GM21825 (cell line): ENCODE measurements around the gene NUFIP1.
"Not testable (repeated sequence)": the region's sequence is repeated elsewhere in the genome, so short reads cannot be mapped to it uniquely, and the experiment has no call there.

Experiments
- ATAC-seq: cut with Tn5 transposase; IDR thresholded peaks from one replicate; pipeline ENCODE4 v1.9.1; 2021; ENCODE audit warnings: mild to moderate bottlenecking, moderate library complexity; ENCODE audit not compliant: unreplicated experiment

Gene NUFIP1

GRCh38 chr13:44969551-44970484 lies 19.5 kb downstream of the NUFIP1 start:
- ATAC-seq: no peak

DNA sequence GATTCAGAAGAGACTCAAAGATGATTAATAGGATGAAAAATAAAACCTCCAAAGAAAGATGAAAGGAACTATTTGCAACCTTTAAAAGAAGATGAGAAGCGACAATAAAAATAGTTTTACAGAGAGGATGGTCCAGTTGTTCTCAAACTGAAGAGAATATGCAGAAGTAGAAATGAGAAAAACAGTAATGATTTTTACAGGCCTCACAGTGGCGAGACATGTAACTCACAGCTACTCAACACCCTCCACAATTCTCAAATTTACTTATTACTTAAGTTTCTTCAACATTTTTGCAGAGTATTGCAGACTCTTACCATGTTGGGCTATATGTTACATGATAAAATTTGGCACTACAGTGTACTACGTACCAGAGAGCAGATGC lies 20.8 kb downstream of the NUFIP1 start:
- ATAC-seq: no peak

DNA sequence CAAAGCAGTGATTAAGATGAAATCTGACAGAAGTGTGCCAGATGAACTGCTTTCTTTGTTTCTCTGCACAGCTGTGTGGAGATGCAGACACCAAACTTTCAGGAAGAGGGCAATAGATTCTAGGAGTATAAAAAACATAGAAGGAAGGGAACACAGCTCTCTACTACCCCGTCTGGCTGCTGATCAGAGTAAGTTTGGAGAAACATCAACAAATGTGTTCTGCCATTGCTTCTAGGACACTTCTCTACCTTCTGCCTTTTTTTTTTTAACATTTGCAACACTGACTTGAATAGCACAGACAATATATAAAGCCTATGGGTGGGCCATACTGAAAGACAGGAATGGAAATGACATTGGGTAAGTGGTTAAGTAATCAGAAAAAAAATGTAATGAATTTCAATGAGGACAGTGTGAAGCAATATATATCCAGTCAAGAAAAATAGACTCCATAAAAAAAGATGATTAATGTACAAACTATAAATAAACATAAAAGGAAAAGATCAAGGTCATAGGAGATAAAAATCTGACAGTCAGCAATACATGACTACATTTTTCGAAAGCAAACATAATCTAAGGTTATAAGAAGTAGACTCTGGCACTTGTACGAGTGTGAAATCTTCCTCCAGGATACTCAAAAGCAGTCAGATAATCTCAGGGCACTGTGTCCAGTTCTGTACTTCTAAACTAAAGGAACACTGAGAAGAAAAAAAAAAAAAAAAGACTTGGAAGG lies 21.4 kb downstream of the NUFIP1 start:
- ATAC-seq: no peak

DNA sequence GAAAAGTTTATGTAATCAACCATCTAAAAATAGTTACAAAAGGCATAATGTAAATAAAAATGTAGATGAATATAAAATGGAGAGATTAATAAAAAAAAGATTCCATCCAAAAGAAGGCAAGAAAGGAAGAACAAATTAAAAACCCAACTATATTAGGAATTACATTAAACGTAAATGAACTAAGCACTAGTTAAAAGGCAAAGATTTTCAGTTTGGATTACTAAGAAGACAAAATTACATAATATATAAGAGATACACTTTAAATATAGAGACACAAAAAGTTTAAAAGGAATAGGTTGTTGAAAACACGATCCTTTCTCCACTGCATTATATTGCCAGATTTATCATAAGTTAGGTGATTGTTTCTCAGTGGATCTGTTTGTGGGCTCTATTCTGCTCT lies 27.3 kb downstream of the NUFIP1 start:
- ATAC-seq: no peak

DNA sequence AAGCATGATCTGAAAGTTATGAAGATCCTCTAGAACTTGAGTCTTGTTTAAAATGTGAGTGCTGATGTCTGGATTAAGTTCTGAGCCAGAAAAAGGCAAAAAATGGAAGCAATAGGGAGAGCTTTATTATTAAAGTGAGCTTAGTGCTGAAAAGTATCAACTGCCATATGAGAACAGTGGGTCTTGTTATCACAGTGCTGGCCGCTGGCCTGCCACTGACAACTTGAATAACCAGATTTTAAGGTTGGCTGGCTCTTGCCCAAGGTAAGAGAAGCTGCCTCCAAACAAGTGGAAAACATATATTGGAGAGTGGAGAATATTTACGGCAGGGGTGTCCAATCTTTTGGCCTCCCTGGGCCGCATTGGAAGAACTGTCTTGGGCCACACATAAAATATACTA lies 33.9 kb downstream of the NUFIP1 start:
- ATAC-seq: no peak

DNA sequence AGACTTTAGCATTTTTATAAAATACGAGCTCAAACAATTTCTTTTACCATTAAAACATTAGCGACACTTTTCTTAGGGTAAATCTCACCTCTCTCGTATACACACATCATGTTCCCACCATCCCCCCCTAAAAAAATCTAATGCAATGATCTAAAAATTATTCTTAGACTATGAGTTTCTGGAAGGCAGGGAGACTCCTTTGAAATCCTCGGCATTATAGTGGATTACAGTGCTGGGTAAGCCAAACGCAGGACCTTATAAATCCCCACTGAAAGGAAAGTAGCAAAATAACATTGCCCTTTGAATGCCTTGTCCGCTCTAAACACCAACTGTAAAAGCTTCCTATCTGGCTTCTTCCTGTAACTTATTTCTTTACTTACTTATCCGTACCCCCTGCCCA lies 35.0 kb downstream of the NUFIP1 start:
- ATAC-seq: no peak

GRCh38 chr13:44952671-44953070 lies 36.6 kb downstream of the NUFIP1 start:
- ATAC-seq: no peak

GRCh38 chr13:44951184-44951583 lies 38.1 kb downstream of the NUFIP1 start:
- no peak for ATAC-seq

DNA sequence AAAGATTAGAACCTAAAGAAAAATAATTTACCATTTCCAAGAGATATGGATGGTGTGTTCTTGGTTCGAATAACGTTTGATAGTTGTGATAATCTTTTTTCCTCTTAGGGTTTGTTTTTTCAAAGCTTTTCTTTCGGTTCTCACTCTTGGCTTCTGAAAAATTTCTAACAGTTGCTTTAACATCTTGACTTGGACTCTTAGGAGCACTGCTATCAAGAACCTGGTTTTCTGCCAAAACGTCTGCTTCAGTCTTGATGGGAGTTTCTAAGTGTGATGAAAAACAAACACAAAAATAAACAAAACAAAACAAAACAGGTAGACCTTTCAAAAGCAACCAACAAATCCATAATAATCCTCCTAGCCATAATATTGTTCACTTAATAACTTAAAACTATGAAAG lies 45.9 kb downstream of the NUFIP1 start:
- not testable (repeated sequence) for ATAC-seq

DNA sequence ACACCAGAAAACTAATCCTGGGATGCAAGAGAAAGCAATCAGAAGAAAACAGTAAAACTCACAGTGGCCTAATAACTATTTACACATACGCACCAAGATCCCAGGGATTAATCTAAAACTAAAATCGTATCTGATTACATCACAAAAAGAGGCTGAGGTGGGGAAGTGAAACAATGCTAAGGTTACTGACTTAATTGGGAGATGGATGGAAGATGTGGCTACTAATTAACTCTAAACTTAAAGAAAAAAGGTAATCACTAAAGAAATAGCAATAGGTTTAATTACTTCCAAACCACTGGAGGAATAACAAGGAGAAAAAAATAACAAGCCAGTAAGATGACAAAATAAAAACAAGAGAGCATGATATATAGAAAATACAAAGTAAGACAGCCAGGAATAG lies 50.4 kb downstream of the NUFIP1 start:
- no peak for ATAC-seq

DNA sequence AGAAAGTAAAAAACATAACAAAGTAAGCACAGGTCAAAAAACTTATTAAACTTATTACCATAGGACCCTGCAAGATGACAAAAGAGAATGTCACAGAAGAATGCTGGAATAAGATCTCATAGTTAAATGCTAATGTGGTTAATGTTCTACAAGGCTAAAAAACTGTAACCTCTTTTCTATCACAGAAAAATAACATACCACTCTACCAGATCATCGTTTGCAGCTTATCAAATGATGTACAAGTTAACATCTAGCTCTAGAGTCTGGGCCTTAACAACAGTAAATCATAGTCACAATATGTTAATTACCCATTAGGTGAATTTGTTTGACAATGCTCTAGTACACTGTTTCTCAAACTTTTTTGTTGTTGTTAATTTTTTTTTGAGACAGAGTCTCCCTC lies 53.0 kb downstream of the NUFIP1 start:
- ATAC-seq: no peak

GRCh38 chr13:44934724-44935123 lies 54.5 kb downstream of the NUFIP1 start:
- ATAC-seq: no peak

DNA sequence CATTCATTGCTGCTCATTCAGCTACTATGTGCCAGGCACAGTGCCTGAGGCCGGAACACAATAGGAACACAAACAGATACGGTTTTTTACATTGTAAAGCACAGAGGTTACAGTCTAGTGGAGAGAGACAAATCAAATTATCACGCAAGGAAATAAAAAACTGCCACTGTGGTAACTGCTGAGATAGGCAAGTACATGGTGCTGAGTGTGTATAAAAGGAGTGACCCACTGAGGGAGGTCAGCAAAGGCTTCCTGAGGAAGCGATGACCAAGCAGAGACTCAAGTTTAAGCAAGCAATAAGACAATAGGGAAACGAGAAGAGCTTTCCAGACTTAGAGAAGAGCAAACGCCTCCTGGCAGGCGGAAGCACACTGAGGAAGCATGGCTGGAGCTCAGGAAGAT lies 56.4 kb downstream of the NUFIP1 start:
- no peak for ATAC-seq

GRCh38 chr13:44932171-44932849 lies 57.0 kb downstream of the NUFIP1 start:
- no peak for ATAC-seq

GRCh38 chr13:44930963-44931623 lies 58.2 kb downstream of the NUFIP1 start:
- ATAC-seq: no peak

- no peak for ATAC-seq
These were observed 59.0 kb downstream of the NUFIP1 start for GRCh38 chr13:44930280-44930679.

DNA sequence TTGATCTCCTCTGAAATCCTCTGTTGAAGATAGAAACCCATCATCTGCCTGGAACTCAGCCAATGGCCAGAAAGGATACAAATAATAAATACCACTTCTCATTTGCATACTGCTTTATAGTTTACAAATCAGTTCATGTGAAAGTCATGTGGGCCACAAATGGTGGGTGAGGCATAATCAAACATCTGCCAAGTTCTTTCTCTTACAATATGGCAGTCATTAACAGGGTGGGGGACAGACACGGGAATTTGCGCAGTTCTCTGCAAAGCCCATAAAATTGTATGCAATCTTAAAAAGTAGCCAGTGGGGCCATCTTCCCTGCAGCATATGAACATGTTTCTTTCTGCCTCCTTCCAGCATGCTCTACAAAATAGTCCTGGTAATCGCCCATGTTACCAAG lies 59.6 kb downstream of the NUFIP1 start:
- no peak for ATAC-seq

- ATAC-seq: no peak
These were observed 61.3 kb downstream of the NUFIP1 start for GRCh38 chr13:44927968-44928367.

GRCh38 chr13:44921931-44922758 lies 67.1 kb downstream of the NUFIP1 start:
- no peak for ATAC-seq

- ATAC-seq: no peak
These were observed 67.9 kb downstream of the NUFIP1 start for GRCh38 chr13:44921246-44921877.
